SJCRH30 (cell line): ENCODE data around the gene TSC1. TPM values are rescaled to one million over a fixed set of nuclear protein-coding genes. Genes with fewer than 3 reads are reported as not detected.

Experiments
- DNase-seq, 2 experiments: peaks; one replicate each; pipeline ENCODE4 v3.0.0-alpha.2; 2015 to 2020
- H3K27ac ChIP-seq: fragments of 250-450 bp; sonication (Bioruptor Pico); 2 replicates; pipeline ENCODE4 v1.5.1; 2020; ENCODE audit warnings: mild to moderate bottlenecking, moderate library complexity
- H3K27me3 ChIP-seq: fragments of 250-450 bp; sonication (Bioruptor Pico); 2 replicates; pipeline ENCODE4 v1.5.1; 2020; ENCODE audit warnings: mild to moderate bottlenecking, moderate library complexity
- H3K36me3 ChIP-seq: fragments of 250-450 bp; sonication (Bioruptor Pico); 2 replicates; pipeline ENCODE4 v1.5.1; 2020; ENCODE audit warnings: mild to moderate bottlenecking, moderate library complexity
- H3K4me1 ChIP-seq: fragments of 250-450 bp; sonication (Bioruptor Pico); 2 replicates; pipeline ENCODE4 v1.5.1; 2020; ENCODE audit warnings: mild to moderate bottlenecking, moderate library complexity
- H3K4me3 ChIP-seq: fragments of 250-450 bp; sonication (Bioruptor Pico); 2 replicates; pipeline ENCODE4 v1.5.1; 2020; ENCODE audit warnings: mild to moderate bottlenecking, moderate library complexity
- H3K9me3 ChIP-seq: fragments of 250-450 bp; sonication (Bioruptor Pico); replicated peaks from 2 replicates; pipeline ENCODE4 v1.5.1; 2020; ENCODE audit warnings: mild to moderate bottlenecking, moderate library complexity
- total RNA-seq: library from RNA; depleted of rRNA; stranded (reverse); fragments of >200 nt; shearing (Covaris generic); gene quantifications from 2 replicates; pipeline ENCODE4 v1.2.3, GENCODE V29; 2014

TSC1 gene
- total RNA-seq, 1 experiment from 2014 or later, result 44.5 TPM

DNA sequence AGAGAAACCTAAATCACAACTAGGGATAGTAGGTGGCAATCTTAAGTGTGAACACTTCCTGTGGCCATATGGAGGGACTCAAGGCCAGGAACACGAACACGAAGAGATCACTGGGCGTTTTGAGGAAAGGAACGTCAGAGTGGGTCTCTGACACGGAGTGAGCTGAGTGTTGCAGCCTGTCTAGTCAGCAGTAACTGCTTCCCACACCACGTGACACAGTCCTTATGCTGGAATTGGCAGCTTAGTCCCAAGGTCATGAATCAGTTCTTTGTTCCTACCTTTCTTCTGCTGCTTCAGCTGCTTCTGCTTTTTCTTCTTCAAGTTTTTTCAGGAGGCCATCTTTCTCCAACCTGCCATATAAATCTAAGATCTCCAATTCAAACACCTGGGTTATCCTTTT lies 47.5 kb downstream of the TSC1 start:
- no peak for DNase-seq
- Histone ChIP-seq H3K9me3 (no peaks in the 10 kb centered on the region), H3K36me3 (peaks cover 31% of the 10 kb centered on the region), H3K4me3 (no peak overlapping the region), H3K27ac (no peak overlapping the region), H3K4me1 (no peaks in the 10 kb centered on the region), H3K27me3 (no peaks in the 10 kb centered on the region)

DNA sequence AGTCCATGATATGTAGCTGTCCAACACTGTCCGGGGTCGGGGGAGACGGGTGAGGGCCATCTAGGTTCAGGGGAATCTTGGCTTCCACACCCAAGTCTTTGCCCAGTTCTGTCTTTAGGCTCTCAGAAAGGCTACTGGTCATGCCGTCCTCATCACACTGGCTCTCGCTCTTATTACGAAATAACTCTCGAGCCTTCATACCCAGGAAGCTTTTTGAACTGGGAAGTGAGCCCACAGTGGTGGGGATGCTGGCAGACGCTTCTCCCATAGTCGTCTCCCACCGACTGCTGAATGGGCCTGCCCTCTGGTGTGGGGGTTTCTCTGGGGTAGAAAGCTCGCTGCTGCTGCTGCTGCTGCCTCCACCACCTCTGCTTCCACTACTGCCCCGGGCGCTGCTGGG lies 48.2 kb downstream of the TSC1 start:
- no peak for DNase-seq
- Histone ChIP-seq H3K4me1 (no peaks in the 10 kb centered on the region), H3K4me3 (no peak overlapping the region), H3K36me3 (peaks cover 30% of the 10 kb centered on the region), H3K27ac (no peak overlapping the region), H3K27me3 (no peaks in the 10 kb centered on the region), H3K9me3 (no peaks in the 10 kb centered on the region)

DNA sequence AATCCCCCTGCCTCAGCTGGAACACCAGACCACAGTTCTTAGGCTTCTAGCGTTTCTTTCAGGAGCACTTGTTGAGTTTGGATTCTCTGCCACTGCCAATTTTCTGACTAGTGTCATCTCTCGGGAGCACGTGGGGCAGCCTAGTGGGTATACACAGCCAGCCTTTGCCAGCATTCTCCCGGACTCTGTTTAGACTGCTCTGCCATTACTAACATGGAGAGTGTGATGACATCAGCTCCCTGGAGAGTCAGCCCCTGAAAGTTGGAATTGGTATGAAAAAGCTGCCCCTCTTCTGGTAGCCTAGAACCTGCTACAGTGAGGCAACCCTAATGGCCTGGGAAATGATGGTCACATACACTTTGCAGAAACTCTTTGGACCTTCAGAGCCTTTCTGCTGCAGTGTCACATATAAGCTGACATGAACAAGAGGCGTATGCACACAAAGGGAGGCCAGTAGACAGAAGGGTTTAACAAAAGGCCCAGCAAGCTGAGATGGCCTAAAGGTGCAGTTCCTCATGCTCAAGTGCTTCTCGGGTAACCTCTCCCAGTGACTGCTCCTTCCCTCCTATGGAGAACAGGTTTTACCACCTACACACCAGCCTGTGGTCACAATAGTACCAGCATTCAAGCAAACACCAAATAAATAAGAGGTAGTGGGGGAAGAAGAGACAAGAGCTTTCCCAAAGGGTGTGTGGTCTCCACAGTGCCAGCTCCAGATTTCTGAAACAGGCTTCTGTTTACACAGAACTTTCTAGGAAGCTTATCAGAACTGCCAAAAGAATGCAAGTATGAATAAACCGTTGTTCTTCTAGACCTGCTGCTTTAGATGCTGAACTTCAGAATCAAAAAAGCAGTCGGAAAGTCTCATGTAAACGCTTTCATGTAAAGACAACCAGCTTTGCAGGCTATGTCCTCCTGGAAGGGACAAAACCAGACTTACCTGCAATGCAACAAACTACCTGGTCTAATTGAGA lies 49.3 kb downstream of the TSC1 start:
- Histone ChIP-seq H3K4me1 (no peaks in the 10 kb centered on the region), H3K36me3 (peaks cover 19% of the 10 kb centered on the region), H3K27me3 (no peaks in the 10 kb centered on the region), H3K27ac (no peak overlapping the region), H3K4me3 (no peak overlapping the region), H3K9me3 (no peaks in the 10 kb centered on the region)
- DNase-seq, result no peak

DNA sequence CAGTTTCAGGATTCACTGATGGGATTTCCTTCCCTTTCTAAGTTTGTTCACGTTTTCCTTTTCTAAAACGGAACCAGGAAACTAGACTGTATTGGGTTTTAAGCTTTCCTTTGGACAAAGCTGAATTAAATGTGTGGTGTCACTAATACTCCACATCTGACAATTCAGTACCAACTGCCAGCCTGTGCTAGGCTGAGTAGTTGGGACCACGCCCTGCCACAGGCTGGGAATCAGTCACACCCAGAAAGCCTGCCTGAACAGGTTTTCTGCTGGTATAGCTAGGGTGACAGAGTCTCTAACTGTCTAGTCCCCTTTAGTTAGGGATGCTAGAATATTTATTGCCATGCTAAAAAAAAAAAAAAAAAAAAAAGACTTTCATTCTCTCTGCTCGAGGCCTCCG lies 50.1 kb downstream of the TSC1 start:
- DNase-seq, result no peak
- Histone ChIP-seq H3K27me3 (no peaks in the 10 kb centered on the region), H3K4me3 (no peak overlapping the region), H3K4me1 (no peaks in the 10 kb centered on the region), H3K36me3 (peaks cover 14% of the 10 kb centered on the region; the same call in 1 of the 2 replicates), H3K9me3 (no peaks in the 10 kb centered on the region), H3K27ac (no peak overlapping the region)

DNA sequence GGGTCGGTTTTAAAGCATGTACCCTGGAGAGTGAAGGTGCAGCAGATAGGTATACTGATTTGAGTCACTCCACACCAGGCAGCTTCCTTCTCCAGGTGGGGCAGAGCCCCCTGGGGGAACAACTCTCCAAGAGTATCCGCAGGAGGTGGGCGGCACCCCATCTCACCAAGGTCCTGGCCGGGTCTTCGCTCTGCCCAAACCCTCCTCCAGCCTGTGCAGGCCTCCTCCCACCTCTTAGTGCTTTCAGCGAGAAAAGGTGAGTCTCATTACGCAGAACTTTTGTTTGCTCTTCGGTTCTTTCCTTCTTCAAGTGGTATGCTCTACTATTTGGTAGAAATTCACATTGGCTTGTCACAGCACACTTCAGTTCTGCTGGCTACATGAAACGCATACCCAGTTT lies 52.0 kb downstream of the TSC1 start:
- no peak overlapping the region for H3K27ac ChIP-seq
- H3K4me3 ChIP-seq, result no peak overlapping the region
- no peak for DNase-seq
- peaks cover 9% of the 10 kb centered on the region; the same call in 1 of the 2 replicates for H3K36me3 ChIP-seq
- no peaks in the 10 kb centered on the region for H3K9me3 ChIP-seq
- H3K4me1 ChIP-seq, result no peaks in the 10 kb centered on the region
- no peaks in the 10 kb centered on the region for H3K27me3 ChIP-seq

DNA sequence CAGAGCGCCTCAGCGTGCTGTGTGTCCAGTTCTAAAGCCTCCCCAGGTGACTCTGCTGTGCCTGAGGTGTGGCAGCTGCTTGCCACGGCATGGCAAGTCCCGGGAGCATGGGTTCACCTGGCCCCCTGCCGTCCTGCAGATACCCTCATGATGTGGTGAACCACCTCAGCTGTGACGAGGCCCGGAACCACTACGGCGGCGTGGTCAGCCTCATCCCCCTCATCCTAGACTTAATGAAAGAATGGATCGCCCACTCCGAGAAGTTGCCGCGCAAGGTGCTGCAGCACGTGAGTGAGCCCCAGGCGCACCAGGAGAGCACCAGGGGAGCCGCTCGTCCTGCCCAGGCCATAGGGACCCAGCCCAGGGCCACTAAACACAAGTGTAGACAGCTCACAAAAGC lies 56.3 kb downstream of the TSC1 start:
- no peak for DNase-seq
- H3K4me1 ChIP-seq, result no peaks in the 10 kb centered on the region
- no peaks in the 10 kb centered on the region for H3K9me3 ChIP-seq
- H3K27me3 ChIP-seq, result peaks cover 4% of the 10 kb centered on the region; the same call in 1 of the 2 replicates
- H3K36me3 ChIP-seq, result no peaks in the 10 kb centered on the region
- no peak overlapping the region for H3K27ac ChIP-seq
- H3K4me3 ChIP-seq, result no peak overlapping the region

DNA sequence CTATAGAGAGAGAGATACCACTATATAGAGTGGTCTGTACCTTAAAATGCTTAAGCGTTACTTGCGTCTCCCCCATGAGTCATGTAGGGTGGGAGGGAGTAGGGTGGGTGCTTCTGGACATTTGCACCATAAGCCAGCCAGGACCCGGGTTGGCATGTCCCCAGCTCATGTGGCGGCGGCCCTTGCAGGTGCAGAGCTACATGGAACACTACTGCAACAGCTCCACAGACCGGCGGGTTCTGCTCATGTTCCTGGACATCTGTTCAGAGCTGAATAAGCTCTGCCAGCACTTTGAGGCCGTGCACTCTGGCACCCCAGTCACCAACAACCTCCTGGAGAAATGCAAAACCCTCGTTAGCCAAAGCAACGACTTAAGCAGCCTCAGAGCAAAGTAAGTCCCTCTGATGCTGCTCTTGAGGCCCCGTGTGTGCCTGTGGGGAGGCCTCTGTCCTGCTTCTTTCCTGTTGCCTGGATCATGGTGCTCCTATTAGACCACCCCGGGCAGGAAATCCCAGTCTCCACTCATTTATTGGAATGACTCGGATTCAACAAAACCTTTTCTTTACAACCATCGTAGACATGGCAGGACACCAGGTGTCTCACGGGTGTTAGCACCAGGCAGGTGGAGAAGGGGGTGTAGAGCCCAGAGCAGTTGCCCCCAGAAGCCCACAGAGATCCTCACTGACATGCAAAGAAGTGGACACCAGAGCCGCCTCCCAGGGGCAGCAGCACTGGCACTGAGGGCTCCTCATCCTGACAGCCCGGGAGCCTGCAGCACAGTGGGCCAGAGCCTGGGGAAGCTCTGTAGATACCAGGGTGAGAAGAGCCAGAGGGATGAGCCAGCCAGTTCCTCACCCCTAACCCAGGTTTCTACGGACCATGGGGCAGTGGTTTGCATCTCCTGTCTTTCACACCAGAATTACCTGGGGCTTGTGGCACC lies 57.0 kb downstream of the TSC1 start:
- DNase-seq, result no peak
- Histone ChIP-seq H3K4me1 (no peaks in the 10 kb centered on the region), H3K27ac (no peak overlapping the region), H3K36me3 (no peaks in the 10 kb centered on the region), H3K27me3 (peaks cover 4% of the 10 kb centered on the region; the same call in 1 of the 2 replicates), H3K9me3 (no peaks in the 10 kb centered on the region), H3K4me3 (no peak overlapping the region)

DNA sequence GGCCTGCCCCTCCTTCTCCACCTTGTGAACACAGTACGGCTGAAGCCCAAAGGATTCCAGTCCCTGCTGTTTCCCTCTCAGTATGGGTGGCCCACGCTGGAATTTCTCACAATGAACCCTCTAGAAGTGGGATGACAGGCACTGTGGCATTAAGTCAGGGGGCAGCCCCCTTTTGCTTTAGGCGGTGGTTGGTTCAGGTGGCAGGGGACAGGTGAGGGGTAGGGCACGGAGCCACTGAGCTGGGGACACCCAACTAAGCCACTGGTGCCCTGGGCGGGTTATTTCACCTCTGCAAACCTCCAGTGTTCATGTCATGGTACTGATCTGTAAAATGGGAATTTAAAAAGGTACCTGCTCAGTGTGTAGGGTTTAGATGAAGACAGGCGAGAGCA lies 58.1 kb downstream of the TSC1 start:
- no peak for DNase-seq
- Histone ChIP-seq H3K4me1 (no peaks in the 10 kb centered on the region), H3K27ac (no peak overlapping the region), H3K27me3 (peaks cover 4% of the 10 kb centered on the region; the same call in 1 of the 2 replicates), H3K4me3 (no peak overlapping the region), H3K9me3 (no peaks in the 10 kb centered on the region), H3K36me3 (no peaks in the 10 kb centered on the region)

DNA sequence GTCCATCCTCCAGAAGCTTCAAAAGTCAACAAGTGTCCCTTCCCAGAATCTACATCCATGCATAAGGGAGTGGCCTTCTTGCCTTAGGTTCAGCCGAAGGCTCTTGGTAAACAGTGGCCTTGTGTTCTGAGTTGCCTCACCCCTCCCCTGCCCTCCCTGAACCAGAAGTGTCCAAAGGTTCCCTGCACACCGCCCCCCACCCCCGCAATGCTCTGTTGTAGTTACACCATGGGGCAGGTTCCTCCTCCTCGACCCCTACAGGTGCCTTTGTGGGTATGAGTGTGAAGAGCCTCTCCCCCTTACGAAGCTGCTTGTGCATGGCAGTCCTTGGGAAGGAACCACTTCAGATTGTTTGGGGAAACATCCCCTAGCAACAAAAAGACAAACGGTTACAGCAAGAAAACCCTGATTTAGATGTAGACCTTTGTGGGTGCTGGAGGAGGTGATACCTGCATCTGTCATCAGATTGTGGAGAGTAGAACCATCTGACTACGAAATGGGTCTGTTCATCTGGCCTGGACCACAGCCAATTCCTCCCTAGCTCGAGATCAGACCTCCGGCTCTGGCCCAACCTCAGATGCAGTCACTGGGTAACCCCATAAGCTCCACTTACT lies 58.6 kb downstream of the TSC1 start:
- H3K9me3 ChIP-seq, result no peaks in the 10 kb centered on the region
- no peaks in the 10 kb centered on the region for H3K4me1 ChIP-seq
- DNase-seq, result no peak
- H3K36me3 ChIP-seq, result no peaks in the 10 kb centered on the region
- H3K27me3 ChIP-seq, result peaks cover 4% of the 10 kb centered on the region; the same call in 1 of the 2 replicates
- H3K27ac ChIP-seq, result no peak overlapping the region
- H3K4me3 ChIP-seq, result no peak overlapping the region

DNA sequence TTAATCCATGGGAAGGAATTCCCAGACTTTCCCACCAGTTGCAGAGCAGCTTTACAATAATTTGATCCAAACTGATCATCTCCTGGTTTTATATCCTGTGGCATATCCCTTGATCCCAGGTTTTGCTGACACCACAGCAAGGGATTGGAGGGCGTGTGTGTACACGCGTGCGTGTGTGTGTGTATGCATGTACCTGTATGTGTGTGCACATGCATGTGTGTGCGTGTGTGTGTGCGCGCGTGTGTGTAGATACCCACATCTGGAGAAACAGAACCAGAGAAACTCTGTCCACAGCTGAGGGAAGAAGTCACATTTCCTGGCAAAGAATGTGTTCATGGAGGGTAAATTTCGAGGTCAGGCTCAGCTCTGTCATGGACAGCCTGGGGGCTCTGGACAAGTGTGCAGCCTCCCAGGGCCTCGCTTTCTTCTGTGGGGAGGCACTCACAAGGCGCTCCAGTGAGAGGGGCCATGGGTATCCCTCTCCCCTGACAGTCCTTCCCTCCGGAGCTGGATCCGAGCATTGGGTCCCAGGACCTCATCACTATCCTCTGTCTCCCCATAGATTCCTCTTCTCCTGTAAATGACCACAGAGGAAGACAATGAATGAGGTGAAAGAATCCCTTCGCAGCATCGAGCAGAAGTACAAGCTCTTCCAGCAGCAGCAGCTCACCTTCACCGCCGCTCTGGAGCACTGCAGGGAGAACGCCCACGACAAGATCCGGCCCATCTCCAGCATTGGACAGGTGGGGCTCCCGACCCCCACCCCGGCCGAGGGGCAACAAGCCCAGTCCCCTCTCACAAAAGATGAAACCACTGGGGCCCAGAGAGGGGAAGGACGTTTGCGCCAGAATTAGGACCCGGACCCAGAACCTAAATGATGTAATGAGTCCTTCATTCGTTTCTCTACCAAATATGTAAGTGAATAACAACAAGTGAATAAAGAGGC lies 60.8 kb downstream of the TSC1 start:
- no peak for DNase-seq
- no peaks in the 10 kb centered on the region for H3K4me1 ChIP-seq
- no peak overlapping the region for H3K27ac ChIP-seq
- H3K27me3 ChIP-seq, result peaks cover 4% of the 10 kb centered on the region; the same call in 1 of the 2 replicates
- no peaks in the 10 kb centered on the region for H3K36me3 ChIP-seq
- H3K9me3 ChIP-seq, result no peaks in the 10 kb centered on the region
- H3K4me3 ChIP-seq, result no peak overlapping the region

DNA sequence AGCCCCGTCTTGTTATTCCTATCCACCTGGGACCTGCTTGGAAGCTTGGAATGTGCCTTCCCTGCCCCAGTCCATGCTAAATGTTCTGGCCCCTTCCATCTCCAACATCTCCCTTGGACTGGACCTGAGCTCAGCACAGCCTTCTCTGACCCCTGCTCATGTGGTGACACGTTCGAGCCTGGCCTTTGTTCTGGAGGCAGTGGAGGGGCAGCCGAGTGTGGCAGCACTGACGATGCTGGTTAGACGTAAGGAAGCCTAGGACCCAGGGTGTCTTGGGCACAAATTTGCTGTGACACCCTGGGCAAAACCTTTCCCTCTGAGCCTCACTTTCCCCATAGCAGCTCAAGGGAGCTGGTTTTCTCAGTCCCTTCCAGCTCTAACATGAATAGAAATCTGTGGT lies 61.8 kb downstream of the TSC1 start:
- Histone ChIP-seq H3K36me3 (no peaks in the 10 kb centered on the region; the same call in 1 of the 2 replicates), H3K27me3 (peaks cover 5% of the 10 kb centered on the region; the same call in 1 of the 2 replicates), H3K27ac (no peak overlapping the region), H3K4me1 (no peaks in the 10 kb centered on the region), H3K4me3 (no peak overlapping the region), H3K9me3 (no peaks in the 10 kb centered on the region)
- no peak for DNase-seq

DNA sequence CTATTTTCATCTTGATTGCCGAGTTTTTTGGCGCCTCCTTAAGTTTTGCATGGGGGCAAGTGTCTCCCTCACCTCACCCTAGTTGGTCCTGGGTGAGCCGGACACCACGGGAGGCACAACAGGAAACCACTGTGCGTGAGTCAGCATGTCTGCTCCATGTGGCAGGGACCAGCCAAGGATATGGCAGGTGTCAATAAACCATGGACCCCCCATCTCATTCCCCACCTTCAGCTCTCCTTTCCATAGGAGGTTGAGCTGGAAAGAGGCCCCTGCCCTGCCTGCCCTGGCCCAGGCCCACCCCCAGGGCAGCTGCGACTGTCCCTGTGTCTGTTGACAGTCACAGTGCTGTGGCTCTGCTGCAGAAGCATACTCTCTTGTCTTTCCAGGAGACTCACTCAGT lies 62.6 kb downstream of the TSC1 start:
- no peak overlapping the region for H3K4me3 ChIP-seq
- H3K36me3 ChIP-seq, result no peaks in the 10 kb centered on the region; the same call in 1 of the 2 replicates
- H3K27ac ChIP-seq, result no peak overlapping the region
- DNase-seq, result no peak
- H3K27me3 ChIP-seq, result peaks cover 10% of the 10 kb centered on the region; the same call in 1 of the 2 replicates
- H3K9me3 ChIP-seq, result no peaks in the 10 kb centered on the region
- no peaks in the 10 kb centered on the region for H3K4me1 ChIP-seq

DNA sequence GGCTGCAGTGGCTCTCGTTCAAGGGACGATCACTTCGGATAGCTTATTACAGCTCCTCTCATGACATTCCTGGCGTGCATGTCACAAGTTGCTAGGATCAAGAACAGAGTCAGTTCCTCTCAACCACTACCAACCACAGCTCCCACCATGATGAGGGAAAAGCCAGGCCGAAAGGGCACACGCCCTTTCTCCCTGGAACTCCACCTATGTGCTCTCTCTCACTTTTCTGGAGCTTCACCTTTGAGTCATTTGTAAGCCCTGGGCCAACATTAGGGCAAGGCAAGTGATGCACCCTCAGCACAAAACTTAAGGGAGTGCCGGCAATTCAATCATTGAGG lies 64.1 kb downstream of the TSC1 start:
- Histone ChIP-seq H3K9me3 (no peaks in the 10 kb centered on the region), H3K27ac (no peak overlapping the region), H3K27me3 (peaks cover 10% of the 10 kb centered on the region; the same call in 1 of the 2 replicates), H3K4me1 (no peaks in the 10 kb centered on the region), H3K36me3 (no peaks in the 10 kb centered on the region; the same call in 1 of the 2 replicates), H3K4me3 (no peak overlapping the region)
- no peak for DNase-seq
